ENCODE measurements around the gene ARMS2.
A peak's percentile ranks its signal among the peaks of the same experiment; 100 is the strongest.

The ARMS2 gene

GRCh38 chr10:122493761-122494160 lies 39.3 kb downstream of the ARMS2 start:
- DNase-seq (ENCODE audit: low spot score) = no peak
- no peak for FAIRE-seq

DNA sequence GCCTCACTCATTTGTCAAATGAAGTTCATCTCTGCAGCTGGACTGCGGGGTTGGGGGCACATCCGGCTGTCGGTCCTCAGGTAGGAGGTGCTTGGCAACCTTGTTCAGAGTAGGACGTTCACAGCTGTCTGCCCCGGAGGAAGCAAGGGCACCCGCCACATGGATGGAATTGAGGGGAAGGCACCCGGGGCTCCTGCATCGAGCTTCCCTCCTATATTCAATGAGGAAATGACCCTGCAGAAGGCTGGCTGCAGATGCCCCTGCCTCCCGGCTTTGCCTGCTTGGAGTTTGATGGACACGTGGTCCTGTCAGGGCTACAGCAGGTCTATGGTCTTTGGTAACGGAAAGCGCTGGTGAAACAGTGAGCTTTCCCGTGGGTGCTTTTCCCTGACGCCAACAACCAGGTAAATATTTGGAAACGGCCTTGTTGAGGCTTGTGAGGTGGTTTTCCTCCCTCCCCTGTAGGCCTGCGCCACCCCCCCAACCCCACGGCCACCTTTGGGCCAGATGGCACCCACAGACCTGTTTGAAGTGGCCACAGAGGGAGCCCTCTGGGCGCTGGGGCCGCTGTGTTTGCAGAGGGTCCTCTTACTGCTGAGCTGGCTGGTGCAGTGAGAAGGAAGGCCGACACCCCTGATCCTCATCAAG lies 39.8 kb downstream of the ARMS2 start:
- DNase-seq (ENCODE audit: low spot score) (no peak), FAIRE-seq (no peak)

DNA sequence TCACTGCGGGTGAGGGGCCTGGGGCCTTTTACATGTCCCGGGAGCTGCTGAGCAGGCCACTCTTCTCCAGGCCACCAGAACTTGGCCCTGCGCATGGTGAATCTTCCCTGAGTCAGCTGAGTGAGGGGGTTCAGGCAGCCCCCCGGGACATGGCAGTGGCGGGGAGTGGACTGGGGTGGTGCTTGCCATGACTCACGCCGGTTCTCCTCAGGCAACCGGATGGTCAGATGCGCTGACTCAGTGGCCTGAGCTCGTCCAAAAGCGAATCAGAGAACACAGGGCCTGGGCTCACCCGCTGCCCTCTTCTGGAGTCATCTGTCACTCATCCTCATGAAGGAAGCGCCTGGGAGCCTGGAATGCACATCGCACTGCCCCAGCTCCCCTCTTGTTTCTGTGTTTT lies 40.4 kb downstream of the ARMS2 start:
- DNase-seq (ENCODE audit: low spot score) (no peak), FAIRE-seq (no peak)

GRCh38 chr10:122495406-122496340 lies 41.2 kb downstream of the ARMS2 start:
- no peak for FAIRE-seq

DNA sequence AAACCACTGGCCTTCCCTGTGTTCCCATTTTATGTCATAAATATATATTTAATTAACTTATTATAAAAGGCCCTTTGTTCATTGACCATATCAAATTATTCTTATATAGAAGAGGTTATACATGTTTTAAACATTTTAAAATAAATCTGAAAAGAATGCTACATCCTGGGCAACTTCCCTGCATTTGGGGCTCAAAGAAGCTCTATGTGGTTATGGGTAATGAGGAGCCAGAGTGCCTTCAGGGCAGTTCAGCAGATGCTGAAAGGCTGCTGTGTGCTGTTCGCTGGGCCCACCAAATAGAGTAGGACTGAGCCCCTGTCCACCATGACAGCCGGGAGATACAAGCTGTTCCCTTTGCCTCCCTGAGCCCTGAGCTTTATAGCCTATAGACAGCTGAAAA lies 42.8 kb downstream of the ARMS2 start:
- DNase-seq (ENCODE audit: low spot score) = no peak
- FAIRE-seq = no peak

More at GRCh38 chr10:122495406-122496340, 41.2 kb downstream of the ARMS2 start:
- DNase-seq (ENCODE audit: low spot score) = peak; percentile 25

- no peak for FAIRE-seq
Observed at GRCh38 chr10:122498521-122498920, 44.1 kb downstream of the ARMS2 start.

DNA sequence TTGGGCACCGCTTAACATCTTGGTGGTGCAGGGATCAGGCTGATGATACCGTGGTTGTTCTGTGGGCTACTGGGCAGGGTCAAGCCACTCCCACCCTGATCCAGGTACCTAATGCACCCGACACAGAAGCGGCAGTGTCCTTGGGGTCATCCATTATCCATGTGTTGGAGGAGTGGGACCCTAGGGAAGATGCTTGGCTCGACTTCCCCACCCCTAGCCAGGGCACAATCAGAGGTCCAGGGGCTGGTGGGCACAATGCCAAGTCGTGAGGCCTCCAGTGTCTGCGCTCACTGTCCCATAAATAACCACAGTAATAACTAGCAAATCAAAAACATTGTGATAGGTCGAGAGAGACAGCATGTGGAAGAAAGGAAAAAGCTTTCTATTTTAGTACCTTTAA lies 44.6 kb downstream of the ARMS2 start:
- FAIRE-seq (no peak), DNase-seq (ENCODE audit: low spot score) (no peak)

More at GRCh38 chr10:122498521-122498920, 44.1 kb downstream of the ARMS2 start:
- DNase-seq (ENCODE audit: low spot score) = no peak

DNA sequence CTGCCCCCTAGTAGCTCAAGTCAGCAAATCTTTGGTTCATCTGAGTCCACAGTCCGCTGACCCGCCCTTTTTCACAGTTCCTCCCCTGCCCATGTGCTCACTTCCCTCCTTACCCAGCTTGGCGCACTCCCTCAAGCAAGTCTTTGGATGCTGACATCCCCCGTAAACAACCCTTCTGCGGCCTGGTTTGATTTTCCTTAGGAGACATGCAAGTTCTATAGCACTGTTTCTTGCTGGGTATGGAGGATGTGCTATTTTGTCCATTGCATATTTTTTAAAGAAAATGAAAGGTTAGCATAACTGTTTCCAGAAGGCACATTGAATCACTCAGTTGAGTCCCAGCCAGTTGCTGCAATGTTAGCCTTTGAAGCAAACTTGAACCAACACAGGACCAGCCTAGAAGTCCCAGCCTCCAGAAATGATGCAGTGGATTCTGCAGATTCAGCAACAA lies 45.1 kb downstream of the ARMS2 start:
- no peak for FAIRE-seq

DNA sequence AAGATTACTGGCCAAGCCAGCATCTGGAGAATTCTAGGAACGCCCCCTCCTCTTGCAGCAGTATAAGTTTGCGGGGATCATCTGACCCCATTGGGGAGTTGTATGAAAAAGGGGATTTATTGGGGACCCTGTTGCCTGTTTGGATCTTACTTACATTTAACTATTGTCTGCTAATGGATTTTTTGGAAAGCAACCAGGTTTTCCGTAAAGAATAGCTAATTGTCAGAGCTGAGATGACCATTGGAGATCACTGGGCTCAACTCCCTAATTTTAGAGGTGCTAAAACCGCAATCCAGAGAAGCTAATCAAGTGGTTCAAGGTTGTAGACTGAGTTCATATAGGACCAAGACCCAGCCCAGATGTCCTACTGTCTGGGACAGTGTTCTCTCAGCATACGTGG lies 45.7 kb downstream of the ARMS2 start:
- FAIRE-seq = no peak
- DNase-seq (ENCODE audit: low spot score) = no peak

More for the DNA sequence above, 45.1 kb downstream of the ARMS2 start:
- no peak for DNase-seq (ENCODE audit: low spot score)

DNA sequence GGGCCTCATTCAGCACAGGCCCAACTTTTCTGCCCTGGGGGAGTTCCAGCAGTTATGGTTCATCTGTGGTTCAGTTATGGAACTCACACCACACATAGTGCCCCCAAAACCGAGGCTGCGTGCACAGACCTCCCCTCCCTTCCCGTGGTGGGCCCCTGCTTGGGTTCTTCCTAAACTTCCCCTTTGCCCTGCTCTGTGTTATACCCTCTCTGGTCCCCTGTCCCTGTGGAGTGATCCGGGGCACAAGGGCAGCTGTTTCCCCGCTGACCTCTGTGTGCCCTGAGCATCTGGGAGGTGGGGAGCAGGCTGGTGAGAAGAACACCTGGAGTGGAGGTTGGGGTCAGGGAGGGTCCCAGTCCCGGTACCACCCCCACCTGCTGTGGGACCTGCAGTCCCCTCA lies 46.3 kb downstream of the ARMS2 start:
- no peak for FAIRE-seq
- DNase-seq (ENCODE audit: low spot score) = no peak

DNA sequence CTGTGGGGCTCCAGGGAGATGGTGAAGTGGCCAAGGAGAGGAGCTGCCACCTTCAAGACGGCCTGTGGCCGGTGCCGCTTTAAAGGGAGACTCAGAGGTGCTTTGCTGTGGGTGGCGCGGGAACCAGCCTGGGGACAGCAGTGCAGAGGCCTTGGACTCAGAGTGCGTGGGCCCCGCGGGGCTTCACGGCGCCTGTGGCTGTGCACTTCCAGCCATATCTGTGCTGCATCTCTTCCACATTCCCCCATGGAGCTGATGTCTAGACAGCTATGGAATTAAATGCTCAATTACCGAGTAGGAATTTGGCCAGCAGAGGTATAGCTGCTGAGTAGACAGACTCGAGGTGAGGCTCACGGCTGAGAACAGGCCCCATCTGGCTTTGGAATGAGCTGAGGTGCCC lies 48.6 kb downstream of the ARMS2 start:
- DNase-seq (ENCODE audit: low spot score) = no peak
- FAIRE-seq = no peak

DNA sequence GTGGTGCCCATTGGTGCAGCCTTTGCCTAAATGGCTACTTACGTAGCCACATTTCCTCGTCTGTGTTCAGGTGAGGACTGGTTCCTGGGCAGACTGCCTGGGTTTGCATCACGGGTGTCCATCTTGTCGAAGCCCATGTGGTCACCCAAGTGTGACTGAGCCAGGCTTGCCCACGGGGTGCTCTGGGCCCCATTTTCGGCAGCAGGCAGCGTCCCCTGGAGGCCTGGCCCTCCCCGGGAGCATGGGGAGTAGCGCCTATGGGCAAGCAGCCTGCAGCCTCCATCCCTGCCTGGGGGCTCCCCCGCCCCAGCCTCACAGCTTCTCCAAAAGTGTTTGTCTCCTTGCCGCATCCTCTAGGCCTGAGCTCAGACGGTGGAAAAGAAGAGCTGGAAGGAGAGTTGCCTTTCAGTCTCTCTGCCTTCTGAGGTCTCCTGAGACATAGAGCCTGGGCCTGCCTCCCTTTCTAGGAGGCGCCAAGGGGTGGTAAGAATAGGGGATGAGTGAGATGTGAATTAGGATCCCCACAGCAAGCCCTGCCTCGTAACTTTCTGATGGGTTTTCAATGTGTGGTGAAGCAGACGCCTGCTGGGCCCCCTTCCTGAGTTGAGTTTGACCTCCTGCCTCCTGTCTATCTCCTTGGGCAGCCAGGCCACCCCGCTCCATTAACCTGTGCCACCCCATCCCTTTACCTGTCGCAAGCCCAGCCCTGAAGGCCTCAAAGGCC lies 49.6 kb downstream of the ARMS2 start:
- FAIRE-seq (no peak), DNase-seq (ENCODE audit: low spot score) (no peak)

DNA sequence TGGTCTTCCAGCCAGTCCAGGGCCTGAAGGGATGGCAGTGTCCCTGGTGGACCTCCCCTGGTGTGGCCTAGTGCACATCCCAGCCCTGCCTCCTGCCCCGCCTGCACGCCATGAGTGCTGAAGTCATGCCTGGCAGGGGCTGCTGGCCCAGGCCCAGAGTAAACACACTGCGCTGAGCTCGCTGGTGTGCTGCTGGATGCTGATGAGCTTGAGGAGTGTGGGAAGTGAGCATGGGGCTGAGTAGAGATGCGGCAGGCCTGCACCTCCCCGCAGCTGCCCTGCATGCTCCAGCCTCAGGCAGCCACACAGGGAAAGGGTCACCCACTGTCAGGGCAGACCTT lies 50.1 kb downstream of the ARMS2 start:
- DNase-seq (ENCODE audit: low spot score) (peak; percentile 80), FAIRE-seq (peak; percentile 88)

DNA sequence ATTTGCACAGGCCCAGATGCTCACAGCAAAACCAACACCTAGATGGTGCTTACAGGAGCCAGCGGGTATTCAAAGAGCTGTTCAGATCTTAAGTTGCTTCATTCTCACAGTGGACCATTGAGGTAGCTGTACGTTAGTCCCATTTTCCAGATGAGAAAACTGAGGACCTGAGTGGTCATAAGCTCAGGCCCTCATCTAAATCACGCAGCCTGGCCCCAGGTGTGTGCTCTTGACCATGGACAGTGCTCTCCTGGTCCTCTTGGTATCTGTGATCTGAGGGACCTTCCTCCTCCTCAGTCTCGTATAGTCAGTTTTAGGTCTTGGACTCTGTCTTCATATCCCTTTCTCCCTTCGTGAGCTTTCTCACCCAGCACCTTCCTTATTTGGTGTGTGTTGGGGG lies 50.6 kb downstream of the ARMS2 start:
- FAIRE-seq (no peak), DNase-seq (ENCODE audit: low spot score) (no peak)

DNA sequence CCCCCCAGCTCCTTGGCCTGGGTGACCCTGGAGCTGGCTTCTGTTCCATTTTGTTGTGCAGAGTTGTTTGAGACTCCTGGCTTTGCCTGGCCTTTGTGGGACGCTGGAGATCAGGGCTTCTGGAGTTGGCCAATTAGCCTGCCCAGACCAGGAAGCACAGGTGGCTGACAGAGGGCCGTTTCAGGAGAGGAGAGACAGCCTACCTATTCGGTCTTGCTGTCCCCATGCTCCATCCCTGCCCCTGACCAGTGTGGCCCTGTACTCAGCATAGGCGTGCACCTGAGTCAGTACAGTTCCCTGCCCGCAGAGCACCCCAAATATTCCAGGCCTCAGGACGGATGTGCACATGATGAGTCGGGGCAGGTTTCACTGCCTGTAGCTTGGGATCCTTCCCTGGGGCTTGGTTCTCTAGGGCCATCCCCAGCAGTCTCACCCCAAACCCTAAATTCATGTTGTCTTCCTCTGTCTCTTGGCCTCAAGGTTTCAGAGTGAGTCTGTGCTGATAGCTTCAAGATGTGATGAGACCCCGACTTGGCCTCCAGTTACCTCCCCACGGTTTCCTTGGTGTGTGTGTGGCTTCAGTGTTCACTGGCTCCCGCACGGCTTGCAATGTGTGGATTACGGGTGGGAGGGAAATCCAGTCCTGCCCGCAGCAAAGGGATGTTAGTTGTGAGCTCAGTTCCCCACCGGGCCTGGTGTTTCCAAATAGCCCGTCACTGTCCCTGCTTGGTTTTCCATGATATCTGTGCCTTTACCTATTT lies 51.6 kb downstream of the ARMS2 start:
- DNase-seq (ENCODE audit: low spot score) = no peak
- FAIRE-seq = no peak
